SK-N-SH (cell line): ENCODE results near the gene MEOX1. TPM values are rescaled to one million over a fixed set of nuclear protein-coding genes. Genes with fewer than 3 reads are reported as not detected.

Source experiments
- CTCF ChIA-PET: fragments of 300-600, 350-600 bp; formaldehyde crosslinking; extraction: SDS; loops from one replicate; lab custom pipeline; 2021; lab: Yijun Ruan, JAX
- POLR2A ChIA-PET: fragments of 350-600 bp; sonication (Branson Sonifier 250); formaldehyde crosslinking; extraction: SDS; loops from one replicate; lab custom pipeline; 2020; ENCODE audit warnings: antibody characterized with exemption, inconsistent platforms; lab: Yijun Ruan, JAX
- DNase-seq: peaks from one replicate; pipeline ENCODE4 v3.0.0; 2012
- H2AFZ ChIP-seq: fragments of 200-600 bp; sonication (generic); 2 replicates; pipeline ENCODE4 v1.8.1; 2016; ENCODE audit warnings: antibody characterized with exemption, mild to moderate bottlenecking, low read depth
- H3F3A ChIP-seq: fragments of 200-600 bp; sonication (generic); replicated peaks from 2 replicates; pipeline ENCODE3; 2016; ENCODE audit warnings: antibody characterized with exemption, mild to moderate bottlenecking; ENCODE audit not compliant: insufficient read depth
- H3K27ac ChIP-seq, 2 experiments: fragments of 200-500 bp in 1 of 2; fragments of 200-600 bp in 1 of 2; sonication (Bioruptor generic) in 1 of 2; sonication (generic), shearing (Covaris generic) in 1 of 2; 2 replicates each; pipeline versions ENCODE4 v1.5.1 to v1.6.1; 2014 to 2016; ENCODE audit warnings: low read depth in 2 of 2, inconsistent platforms in 1 of 2, low read length in 1 of 2, mild to moderate bottlenecking in 1 of 2, mixed read lengths in 1 of 2
- H3K27me3 ChIP-seq: fragments of 200-600 bp; sonication (generic), shearing (Covaris generic); 2 replicates; pipeline ENCODE4 v1.6.1; 2016; ENCODE audit warnings: mixed run types; ENCODE audit not compliant: insufficient read depth
- H3K36me3 ChIP-seq, 2 experiments: fragments of 200-500 bp in 1 of 2; fragments of 200-600 bp in 1 of 2; sonication (Bioruptor generic) in 1 of 2; sonication (generic) in 1 of 2; replicated peaks in 1 of 2; 2 replicates each; pipeline versions ENCODE3 to v1.5.1; 2014 to 2016; ENCODE audit warnings: low read length in 1 of 2, mild to moderate bottlenecking in 1 of 2; ENCODE audit not compliant: insufficient read depth in 2 of 2, control insufficient read depth in 1 of 2
- H3K4me1 ChIP-seq, 2 experiments: fragments of 200-500 bp in 1 of 2; fragments of 200-600 bp in 1 of 2; sonication (Bioruptor generic) in 1 of 2; sonication (generic), shearing (Covaris generic) in 1 of 2; 2 replicates each; pipeline versions ENCODE4 v1.5.1 to v1.6.1; 2014 to 2016; ENCODE audit warnings: low read depth in 1 of 2, low read length in 1 of 2, mixed run types in 1 of 2; ENCODE audit not compliant: insufficient read depth in 2 of 2, control insufficient read depth in 1 of 2
- H3K4me2 ChIP-seq: fragments of 200-600 bp; sonication (generic), shearing (Covaris generic); 2 replicates; pipeline ENCODE4 v1.6.1; 2017; ENCODE audit warnings: mixed run types
- H3K4me3 ChIP-seq, 2 experiments: fragments of 200-500 bp in 1 of 2; fragments of 200-600 bp in 1 of 2; sonication (Bioruptor generic) in 1 of 2; sonication (generic), shearing (Covaris generic) in 1 of 2; 2 replicates each; pipeline versions ENCODE4 v1.5.1 to v1.8.1; 2014 to 2016; ENCODE audit warnings: low read depth in 2 of 2, inconsistent platforms in 1 of 2, low read length in 1 of 2, mild to moderate bottlenecking in 1 of 2, mixed read lengths in 1 of 2, moderate library complexity in 1 of 2
- H3K79me2 ChIP-seq: fragments of 200-600 bp; sonication (generic); 2 replicates; pipeline ENCODE4 v1.8.1; 2017; ENCODE audit warnings: mild to moderate bottlenecking; ENCODE audit not compliant: insufficient read depth
- H3K9ac ChIP-seq: fragments of 200-600 bp; sonication (generic); 2 replicates; pipeline ENCODE4 v1.6.1; 2017; ENCODE audit warnings: mixed run types
- H3K9me2 ChIP-seq: fragments of 200-600 bp; sonication (generic); 2 replicates; pipeline ENCODE4 v1.6.1; 2017; ENCODE audit warnings: mixed run types
- H3K9me3 ChIP-seq: fragments of 200-600 bp; sonication (generic); 2 replicates; pipeline ENCODE4 v1.6.1; 2017; ENCODE audit warnings: mixed run types, mild to moderate bottlenecking, moderate library complexity
- H4K20me1 ChIP-seq: fragments of 200-600 bp; sonication (generic); 2 replicates; pipeline ENCODE4 v1.6.1; 2017; ENCODE audit warnings: mild to moderate bottlenecking, mixed run types; ENCODE audit not compliant: insufficient read depth
- CHD2 ChIP-seq: fragments of 150-350 bp; IDR thresholded peaks from 2 replicates; pipeline ENCODE4 v1.6.1; 2018; ENCODE audit warnings: low read length; ENCODE audit not compliant: partially characterized antibody
- EZH2phosphoT487 ChIP-seq: fragments of 200-600 bp; sonication (generic); IDR thresholded peaks from 2 replicates; pipeline ENCODE4 v1.6.1; 2017; ENCODE audit warnings: low read depth, mixed run types, mild to moderate bottlenecking, antibody characterized with exemption, moderate library complexity, borderline replicate concordance
- FOSL2 ChIP-seq: IDR thresholded peaks from 2 replicates; pipeline ENCODE4 v1.4.0; 2012; ENCODE audit warnings: low read depth, mild to moderate bottlenecking, moderate library complexity, borderline replicate concordance
- FOXM1 ChIP-seq: IDR thresholded peaks from 2 replicates; pipeline ENCODE4 v1.4.0; 2012; ENCODE audit warnings: low read depth, mild to moderate bottlenecking
- GABPA ChIP-seq: IDR thresholded peaks from 2 replicates; pipeline ENCODE4 v1.4.0; 2012; ENCODE audit warnings: low read depth, mild to moderate bottlenecking
- GATA2 ChIP-seq: sonication (generic); formaldehyde crosslinking; IDR thresholded peaks from 2 replicates; pipeline ENCODE4 v1.5.0; 2020; ENCODE audit warnings: mild to moderate bottlenecking, missing genetic modification reagents
- NFIC ChIP-seq: IDR thresholded peaks from 2 replicates; pipeline ENCODE4 v1.4.0; 2012; ENCODE audit warnings: borderline replicate concordance
- NRF1 ChIP-seq: IDR thresholded peaks from 2 replicates; pipeline ENCODE4 v1.6.1; 2012; ENCODE audit warnings: low read depth, mild to moderate bottlenecking, low read length
- REST ChIP-seq: IDR thresholded peaks from 2 replicates; pipeline ENCODE4 v1.6.1; 2012; ENCODE audit warnings: mild to moderate bottlenecking, low read depth, low read length, moderate library complexity
- RFX5 ChIP-seq: IDR thresholded peaks from 2 replicates; pipeline ENCODE4 v1.6.1; 2012; ENCODE audit warnings: mild to moderate bottlenecking, improper control_type of control experiment, low read length
- SIN3A ChIP-seq: IDR thresholded peaks from 2 replicates; pipeline ENCODE4 v1.6.1; 2012; ENCODE audit warnings: low read depth, mild to moderate bottlenecking, low read length, moderate library complexity, borderline replicate concordance
- SMC3 ChIP-seq: IDR thresholded peaks from 2 replicates; pipeline ENCODE4 v1.6.1; 2012; ENCODE audit warnings: low read depth, low read length, improper control_type of control experiment
- TAF1 ChIP-seq: IDR thresholded peaks from 2 replicates; pipeline ENCODE4 v1.6.1; 2012; ENCODE audit warnings: low read depth, mild to moderate bottlenecking, low read length, moderate library complexity, borderline replicate concordance
- TCF12 ChIP-seq: IDR thresholded peaks from 2 replicates; pipeline ENCODE4 v1.4.0; 2012
- USF2 ChIP-seq: fragments of 150-350 bp; IDR thresholded peaks from 2 replicates; pipeline ENCODE4 v1.6.1; 2017; ENCODE audit warnings: antibody characterized with exemption, low read length, low read depth, borderline replicate concordance
- YY1 ChIP-seq: IDR thresholded peaks from 2 replicates; pipeline ENCODE4 v1.4.0; 2012; ENCODE audit warnings: low read depth, mild to moderate bottlenecking
- ZBTB33 ChIP-seq: IDR thresholded peaks from 2 replicates; pipeline ENCODE4 v1.4.0; 2012; ENCODE audit warnings: low read depth, borderline replicate concordance
- WGBS: methylation state at CpG from one replicate; pipeline ENCODE4 v1.1.6; 2017; ENCODE audit warnings: low lambda C conversion rate; 5-methylcytosine and 5-hydroxymethylcytosine counted together
- polyA plus RNA-seq, 3 experiments: library from polyadenylated mRNA; depleted of rRNA; stranded (reverse); fragments of >200 nt; gene quantifications; 2 replicates each; pipeline ENCODE4 v1.2.3, GENCODE V29; 2012
- TF ChIP-seq, protein P1 (sequence below): fragments of 200-600 bp; sonication (generic); IDR thresholded peaks from 2 replicates; pipeline ENCODE4 v1.6.1; 2017; ENCODE audit warnings: antibody characterized with exemption, mild to moderate bottlenecking, moderate library complexity
- TF ChIP-seq, protein P2 (sequence below): IDR thresholded peaks from 2 replicates; pipeline ENCODE4 v1.4.0; 2012; ENCODE audit warnings: low read depth

Gene MEOX1
- polyA plus RNA-seq, 1 of the 3 experiments (the other 2 are of a cell fraction) = 0.05 TPM

- no peak overlapping the region for H3K9ac ChIP-seq
- H3K4me2 ChIP-seq = no peak overlapping the region
- no peak overlapping the region for H2AFZ ChIP-seq
- no peak for DNase-seq
- H3K27ac ChIP-seq = no peak overlapping the region
- H3K4me1 ChIP-seq = peaks cover 0 to 4% of the 10 kb centered on the region in 2 experiments; a peak in 1 of 4 replicates
- no peak for TF ChIP-seq SIN3A
- TF ChIP-seq NRF1 = no peak
- no peak for TF ChIP-seq ZBTB33
- TF ChIP-seq TAF1 = no peak
- no peak for TF ChIP-seq TCF12
- TF ChIP-seq GATA2 (CRISPR knock-in tag) = no peak
- no peak for TF ChIP-seq FOXM1
- no peak for TF ChIP-seq RFX5
- TF ChIP-seq, protein P1, sequence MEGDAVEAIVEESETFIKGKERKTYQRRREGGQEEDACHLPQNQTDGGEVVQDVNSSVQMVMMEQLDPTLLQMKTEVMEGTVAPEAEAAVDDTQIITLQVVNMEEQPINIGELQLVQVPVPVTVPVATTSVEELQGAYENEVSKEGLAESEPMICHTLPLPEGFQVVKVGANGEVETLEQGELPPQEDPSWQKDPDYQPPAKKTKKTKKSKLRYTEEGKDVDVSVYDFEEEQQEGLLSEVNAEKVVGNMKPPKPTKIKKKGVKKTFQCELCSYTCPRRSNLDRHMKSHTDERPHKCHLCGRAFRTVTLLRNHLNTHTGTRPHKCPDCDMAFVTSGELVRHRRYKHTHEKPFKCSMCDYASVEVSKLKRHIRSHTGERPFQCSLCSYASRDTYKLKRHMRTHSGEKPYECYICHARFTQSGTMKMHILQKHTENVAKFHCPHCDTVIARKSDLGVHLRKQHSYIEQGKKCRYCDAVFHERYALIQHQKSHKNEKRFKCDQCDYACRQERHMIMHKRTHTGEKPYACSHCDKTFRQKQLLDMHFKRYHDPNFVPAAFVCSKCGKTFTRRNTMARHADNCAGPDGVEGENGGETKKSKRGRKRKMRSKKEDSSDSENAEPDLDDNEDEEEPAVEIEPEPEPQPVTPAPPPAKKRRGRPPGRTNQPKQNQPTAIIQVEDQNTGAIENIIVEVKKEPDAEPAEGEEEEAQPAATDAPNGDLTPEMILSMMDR = no peak
- TF ChIP-seq SMC3 = no peak
- no peak for TF ChIP-seq USF2
- TF ChIP-seq REST = no peak
- TF ChIP-seq YY1 = no peak
- TF ChIP-seq GABPA = no peak
- no peak for TF ChIP-seq EZH2phosphoT487
- TF ChIP-seq, protein P2, sequence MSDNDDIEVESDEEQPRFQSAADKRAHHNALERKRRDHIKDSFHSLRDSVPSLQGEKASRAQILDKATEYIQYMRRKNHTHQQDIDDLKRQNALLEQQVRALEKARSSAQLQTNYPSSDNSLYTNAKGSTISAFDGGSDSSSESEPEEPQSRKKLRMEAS = no peak
- TF ChIP-seq FOSL2 = no peak
- no peak for TF ChIP-seq CHD2
- TF ChIP-seq NFIC = no peak
- H3K27me3 ChIP-seq = no peaks in the 10 kb centered on the region
- H3K36me3 ChIP-seq = no peaks in the 10 kb centered on the region
- ChIA-PET CTCF (interaction anchor here (0.7 to 2.0 kb wide), 4 partner anchors 18 to 96 kb away, joined by 3 to 8 read pairs (median 5); no protein-coding TSS in a partner anchor), POLR2A (no interaction called here)
- no peak overlapping the region for H3K4me3 ChIP-seq
- H3K79me2 ChIP-seq = no peaks in the 10 kb centered on the region
- no peaks in the 10 kb centered on the region for H3K9me2 ChIP-seq
- no peaks in the 10 kb centered on the region for H3K9me3 ChIP-seq
- H3F3A ChIP-seq = peaks cover 8% of the 10 kb centered on the region
- H4K20me1 ChIP-seq = no peaks in the 10 kb centered on the region
- 80% methylated on average over 1 of the region's 1 CpG for WGBS
Observed at GRCh38 chr17:43670645-43671030, 8.9 kb upstream of the MEOX1 start.
